Mesothelial cell of epicardium (in vitro differentiated cells): ENCODE measurements around the gene LHX8. TPM values are rescaled to one million over a fixed set of nuclear protein-coding genes. Genes with fewer than 3 reads are reported as not detected.

Experiments used
- DNase-seq, 2 experiments: peaks; one replicate each; pipeline ENCODE4 v3.0.0; 2021; ENCODE audit warnings: low spot score in 2 of 2; ENCODE audit not compliant: unreplicated experiment in 2 of 2
- H3K27ac Mint-ChIP-seq: 2 replicates; pipeline ENCODE4 v1.8.0; 2021; ENCODE audit warnings: mixed read lengths
- H3K27me3 Mint-ChIP-seq: 2 replicates; pipeline ENCODE4 v1.8.0; 2021; ENCODE audit warnings: low read depth, mixed read lengths
- H3K36me3 Mint-ChIP-seq: 2 replicates; pipeline ENCODE4 v1.8.0; 2021; ENCODE audit warnings: mixed read lengths
- H3K4me1 Mint-ChIP-seq: 2 replicates; pipeline ENCODE4 v1.8.0; 2021; ENCODE audit warnings: mixed read lengths
- H3K4me3 Mint-ChIP-seq: 2 replicates; pipeline ENCODE4 v1.8.0; 2021; ENCODE audit warnings: mild to moderate bottlenecking, moderate library complexity, mixed read lengths
- H3K9me3 Mint-ChIP-seq: 2 replicates; pipeline ENCODE4 v1.8.0; 2021; ENCODE audit warnings: mixed read lengths
- CTCF ChIP-seq: fragments of 200-600 bp; sonication (generic); IDR thresholded peaks from one replicate; pipeline ENCODE4 v1.5.0; 2021; ENCODE audit warnings: antibody characterized with exemption; ENCODE audit not compliant: unreplicated experiment
- total RNA-seq: library from RNA; stranded (reverse); gene quantifications from 3 replicates; pipeline ENCODE4 v1.2.1, GENCODE V29; 2021

Gene LHX8
- total RNA-seq, 1 donor from 2014 or later, result 0.36 TPM

GRCh38 chr1:75134647-75135572 is 722 bp downstream of the LHX8 start:
- Mint-ChIP-seq H3K4me1 (peaks cover 31% of the 10 kb centered on the region), H3K27ac (peak overlapping the region; percentile 82), H3K27me3 (peaks cover 98% of the 10 kb centered on the region), H3K36me3 (no peaks in the 10 kb centered on the region), H3K9me3 (no peaks in the 10 kb centered on the region), H3K4me3 (peak overlapping the region; percentile 67)
- no peak for TF ChIP-seq CTCF
- DNase-seq, result peak in 1 of 2 experiments; percentile 57

GRCh38 chr1:75135573-75136194 is 1.5 kb downstream of the LHX8 start:
- Mint-ChIP-seq H3K9me3 (no peaks in the 10 kb centered on the region), H3K27ac (peak overlapping the region; percentile 82), H3K27me3 (peaks cover 98% of the 10 kb centered on the region), H3K36me3 (no peaks in the 10 kb centered on the region), H3K4me1 (peaks cover 31% of the 10 kb centered on the region), H3K4me3 (peak overlapping the region; percentile 67)
- TF ChIP-seq CTCF, result no peak
- no peak for DNase-seq

- Mint-ChIP-seq H3K9me3 (no peaks in the 10 kb centered on the region), H3K27me3 (peaks cover 98% of the 10 kb centered on the region), H3K27ac (no peak overlapping the region), H3K36me3 (no peaks in the 10 kb centered on the region), H3K4me1 (peaks cover 27% of the 10 kb centered on the region), H3K4me3 (peak overlapping the region; percentile 61)
- TF ChIP-seq CTCF, result no peak
- peak in 1 of 2 experiments; percentile 59 for DNase-seq
These were observed 2.1 kb downstream of the LHX8 start for GRCh38 chr1:75136195-75136815.

GRCh38 chr1:75136921-75137641 is 2.9 kb downstream of the LHX8 start:
- DNase-seq, result no peak
- H3K27me3 Mint-ChIP-seq, result peaks cover 95% of the 10 kb centered on the region
- no peak for TF ChIP-seq CTCF
- H3K9me3 Mint-ChIP-seq, result no peaks in the 10 kb centered on the region
- H3K4me3 Mint-ChIP-seq, result peak overlapping the region; percentile 30
- no peaks in the 10 kb centered on the region for H3K36me3 Mint-ChIP-seq
- H3K4me1 Mint-ChIP-seq, result peaks cover 26% of the 10 kb centered on the region
- no peak overlapping the region for H3K27ac Mint-ChIP-seq

GRCh38 chr1:75152092-75152491 is 17.9 kb downstream of the LHX8 start:
- Mint-ChIP-seq H3K4me1 (no peaks in the 10 kb centered on the region), H3K27me3 (peaks cover 35% of the 10 kb centered on the region), H3K36me3 (no peaks in the 10 kb centered on the region)

More at GRCh38 chr1:75152092-75152491, 17.9 kb downstream of the LHX8 start:
- no peak overlapping the region for H3K27ac Mint-ChIP-seq
- TF ChIP-seq CTCF, result no peak
- no peak overlapping the region for H3K4me3 Mint-ChIP-seq
- no peak for DNase-seq
- no peaks in the 10 kb centered on the region for H3K9me3 Mint-ChIP-seq
